Liver (tissue), 9 donors: Measurements from ENCODE around the gene AADAC. TPM values are rescaled to one million over a fixed set of nuclear protein-coding genes. Genes with fewer than 3 reads are reported as not detected.

Source experiments
- DNase-seq: peaks from one replicate; pipeline ENCODE4 v3.0.0-alpha.2; 2017; ENCODE audit warnings: low spot score
- H3K27ac ChIP-seq, 2 donors: one replicate each; pipeline ENCODE4 v1.7.0; 2013; ENCODE audit warnings: inconsistent platforms in 2 of 2, low read length in 2 of 2, control low read depth in 1 of 2, low read depth in 1 of 2, mild to moderate bottlenecking in 1 of 2
- H3K27me3 ChIP-seq, 4 donors: one replicate each; pipeline versions ENCODE4 v1.6.1 to v1.7.0; 2013; ENCODE audit warnings: low read length in 3 of 4, inconsistent platforms in 1 of 4, mild to moderate bottlenecking in 1 of 4, moderate library complexity in 1 of 4; ENCODE audit not compliant: control insufficient read depth in 4 of 4, insufficient read depth in 4 of 4
- H3K36me3 ChIP-seq, 4 donors: one replicate each; pipeline versions ENCODE4 v1.6.1 to v1.7.0; 2013; ENCODE audit warnings: low read length in 3 of 4, mild to moderate bottlenecking in 3 of 4, low read depth in 1 of 4, moderate library complexity in 1 of 4; ENCODE audit not compliant: control insufficient read depth in 4 of 4, insufficient read depth in 3 of 4
- H3K4me1 ChIP-seq, 4 donors: one replicate each; pipeline versions ENCODE4 v1.6.1 to v1.7.0; 2013; ENCODE audit warnings: low read length in 3 of 4, mild to moderate bottlenecking in 3 of 4, moderate library complexity in 1 of 4; ENCODE audit not compliant: control insufficient read depth in 4 of 4, insufficient read depth in 4 of 4
- H3K4me3 ChIP-seq, 3 donors: one replicate each; pipeline versions ENCODE4 v1.6.1 to v1.7.0; 2013; ENCODE audit warnings: low read length in 3 of 3, control low read depth in 1 of 3, low read depth in 1 of 3, mild to moderate bottlenecking in 1 of 3
- H3K9ac ChIP-seq, 2 donors: one replicate each; pipeline ENCODE4 v1.7.0; 2013; ENCODE audit warnings: low read length in 2 of 2, mild to moderate bottlenecking in 2 of 2, moderate library complexity in 2 of 2, control low read depth in 1 of 2, low read depth in 1 of 2
- H3K9me3 ChIP-seq, 4 donors: one replicate each; pipeline versions ENCODE4 v1.6.1 to v1.7.0; 2013; ENCODE audit warnings: low read length in 3 of 4; ENCODE audit not compliant: control insufficient read depth in 4 of 4
- ATF3 ChIP-seq: IDR thresholded peaks from 2 replicates; pipeline ENCODE4 v1.6.1; 2016; ENCODE audit warnings: antibody characterized with exemption
- EGR1 ChIP-seq, 2 donors: IDR thresholded peaks; 2 replicates each; pipeline ENCODE4 v1.6.1; 2016 to 2018; ENCODE audit warnings: antibody characterized with exemption in 2 of 2, low read depth in 2 of 2
- FOXA1 ChIP-seq: IDR thresholded peaks from 2 replicates; pipeline ENCODE4 v1.6.1; 2016; ENCODE audit warnings: antibody characterized with exemption
- FOXA2 ChIP-seq: IDR thresholded peaks from 2 replicates; pipeline ENCODE4 v1.6.1; 2016; ENCODE audit warnings: antibody characterized with exemption
- GABPA ChIP-seq, 2 donors: IDR thresholded peaks in 1 of 2; conservative IDR thresholded peaks in 1 of 2; 2 replicates each; pipeline ENCODE4 v1.6.1; 2016; ENCODE audit warnings: antibody characterized with exemption in 2 of 2, mild to moderate bottlenecking in 1 of 2, moderate library complexity in 1 of 2
- HNF4A ChIP-seq, 2 donors: conservative IDR thresholded peaks; 2 replicates each; pipeline ENCODE4 v1.6.1; 2016; ENCODE audit warnings: antibody characterized with exemption in 2 of 2, mild to moderate bottlenecking in 2 of 2
- JUND ChIP-seq, 2 donors: IDR thresholded peaks; 2 replicates each; pipeline ENCODE4 v1.6.1; 2016; ENCODE audit warnings: antibody characterized with exemption in 2 of 2
- NR2F2 ChIP-seq: IDR thresholded peaks from 2 replicates; pipeline ENCODE4 v1.6.1; 2016; ENCODE audit warnings: antibody characterized with exemption
- RAD21 ChIP-seq, 2 donors: IDR thresholded peaks; 2 replicates each; pipeline ENCODE4 v1.6.1; 2016; ENCODE audit warnings: antibody characterized with exemption in 2 of 2, mild to moderate bottlenecking in 2 of 2
- REST ChIP-seq: IDR thresholded peaks from 2 replicates; pipeline ENCODE4 v1.6.1; 2016; ENCODE audit warnings: antibody characterized with exemption, mild to moderate bottlenecking
- SP1 ChIP-seq: IDR thresholded peaks from 2 replicates; pipeline ENCODE4 v1.6.1; 2018; ENCODE audit warnings: antibody characterized with exemption, mild to moderate bottlenecking
- YY1 ChIP-seq: IDR thresholded peaks from 2 replicates; pipeline ENCODE4 v1.6.1; 2016; ENCODE audit warnings: antibody characterized with exemption, mild to moderate bottlenecking
- WGBS: extraction: QIAGEN DNeasy Blood & Tissue Kit; methylation state at CpG from one replicate; pipeline ENCODE4 v1.1.7; 2013; 5-methylcytosine and 5-hydroxymethylcytosine counted together
- polyA plus RNA-seq, 2 donors: library from polyadenylated mRNA; stranded (reverse) in 1 of 2; unstranded in 1 of 2; fragments of 200-250 nt in 1 of 2; fragments of >200 nt in 1 of 2; fragmentation: Nextera tagmentation in 1 of 2; extraction: Ambion mirVana in 1 of 2; gene quantifications; one replicate each; pipeline versions ENCODE4 v1.2.1 to v1.2.3, GENCODE V29; 2013 to 2015
- total RNA-seq, 2 donors: library from RNA; depleted of rRNA; stranded (reverse); fragments of >200 nt; gene quantifications; one replicate each; pipeline ENCODE4 v1.2.3, GENCODE V29; 2014
- TF ChIP-seq, protein P1 (sequence below): IDR thresholded peaks from 2 replicates; pipeline ENCODE4 v1.6.1; 2016; ENCODE audit warnings: antibody characterized with exemption
- TF ChIP-seq, protein P2 (sequence below): IDR thresholded peaks from 2 replicates; pipeline ENCODE4 v1.6.1; 2016; ENCODE audit warnings: antibody characterized with exemption
- donor health status: healthy.
- donor health status: healthy.
- donor health status: healthy.
- donor health status: healthy.
- donor health status: healthy.

AADAC gene
- total and polyA plus RNA-seq, 4 donors = 144 to 321 (median 281) TPM

- H3K4me1 ChIP-seq = peaks cover 2 to 24% (median 11%) of the 10 kb centered on the region in 4 donors
- no peak overlapping the region for H3K9ac ChIP-seq
- peak overlapping the region in 1 of 2 donors; percentile 8 for H3K27ac ChIP-seq
Measured at GRCh38 chr3:151817473-151817872, 3.6 kb downstream of the AADAC start.

DNA sequence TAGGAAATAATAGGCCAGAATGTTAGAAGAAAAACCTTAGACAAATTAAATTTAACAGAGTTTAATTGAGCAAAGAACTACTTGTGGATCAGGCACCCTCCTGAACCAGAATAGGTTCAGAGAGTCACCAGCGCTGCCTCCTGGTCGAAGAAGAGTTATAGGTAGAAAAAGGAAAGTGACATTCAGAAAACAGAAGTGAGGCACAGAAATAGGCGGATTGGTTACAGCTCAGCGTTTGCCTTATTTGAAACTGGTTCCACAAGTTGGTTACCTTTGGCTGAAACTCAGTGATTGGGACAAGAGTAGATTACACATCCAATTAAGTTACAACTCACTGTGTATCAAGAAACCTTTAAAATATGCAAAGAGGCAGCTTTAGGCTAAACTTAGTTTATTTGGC lies 4.4 kb downstream of the AADAC start:
- 90% methylated on average over 4 of the region's 4 CpGs for WGBS
- H3K27me3 ChIP-seq = no peaks in the 10 kb centered on the region
- no peak for DNase-seq
- no peak overlapping the region for H3K4me3 ChIP-seq
- H3K9ac ChIP-seq = no peak overlapping the region
- peaks cover 2 to 20% (median 8%) of the 10 kb centered on the region in 4 donors for H3K4me1 ChIP-seq
- TF ChIP-seq JUND (IDR thresholded peaks at IDR 0.05) (no peak), RAD21 (IDR thresholded peaks at IDR 0.05) (peak in 1 of 2 donors; percentile 18)
- H3K27ac ChIP-seq = no peak overlapping the region
- H3K9me3 ChIP-seq = no peaks in the 10 kb centered on the region
- H3K36me3 ChIP-seq = peaks cover 0 to 25% (median 10%) of the 10 kb centered on the region in 4 donors

More at GRCh38 chr3:151817473-151817872, 3.6 kb downstream of the AADAC start:
- no peak for DNase-seq
- Histone ChIP-seq H3K9me3 (no peaks in the 10 kb centered on the region), H3K36me3 (peaks cover 0 to 25% (median 9%) of the 10 kb centered on the region in 4 donors), H3K4me3 (peak overlapping the region in 1 of 3 donors; percentile 66), H3K27me3 (no peaks in the 10 kb centered on the region)
- TF ChIP-seq SP1 = no peak
- TF ChIP-seq HNF4A (conservative IDR thresholded peaks at IDR 0.05) = peak in 1 of 2 donors; percentile 48
- TF ChIP-seq, protein P1, sequence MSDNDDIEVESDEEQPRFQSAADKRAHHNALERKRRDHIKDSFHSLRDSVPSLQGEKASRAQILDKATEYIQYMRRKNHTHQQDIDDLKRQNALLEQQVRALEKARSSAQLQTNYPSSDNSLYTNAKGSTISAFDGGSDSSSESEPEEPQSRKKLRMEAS = peak; percentile 35
- 40% methylated on average over 5 of the region's 5 CpGs for WGBS

DNA sequence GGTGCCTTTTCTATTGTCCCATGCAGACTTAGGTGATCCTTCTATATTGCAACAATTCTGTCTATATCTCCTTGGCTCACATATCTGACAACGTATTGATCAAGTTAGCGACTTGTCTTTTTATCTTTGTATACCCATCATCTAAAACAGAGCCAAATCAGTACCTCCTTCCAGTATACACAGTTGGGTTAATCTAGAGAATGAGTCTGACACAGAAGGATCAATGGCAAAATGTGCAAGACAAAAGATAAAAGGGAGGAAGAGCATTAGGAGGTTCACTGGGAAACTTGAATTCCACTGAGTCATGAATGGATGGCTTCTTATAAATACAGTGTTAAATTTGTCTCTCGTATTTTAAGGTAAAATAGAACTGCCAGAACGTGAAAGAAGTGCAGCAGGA lies 6.0 kb downstream of the AADAC start:
- WGBS = 86% methylated on average over 4 of the region's 4 CpGs
- TF ChIP-seq, protein P2, sequence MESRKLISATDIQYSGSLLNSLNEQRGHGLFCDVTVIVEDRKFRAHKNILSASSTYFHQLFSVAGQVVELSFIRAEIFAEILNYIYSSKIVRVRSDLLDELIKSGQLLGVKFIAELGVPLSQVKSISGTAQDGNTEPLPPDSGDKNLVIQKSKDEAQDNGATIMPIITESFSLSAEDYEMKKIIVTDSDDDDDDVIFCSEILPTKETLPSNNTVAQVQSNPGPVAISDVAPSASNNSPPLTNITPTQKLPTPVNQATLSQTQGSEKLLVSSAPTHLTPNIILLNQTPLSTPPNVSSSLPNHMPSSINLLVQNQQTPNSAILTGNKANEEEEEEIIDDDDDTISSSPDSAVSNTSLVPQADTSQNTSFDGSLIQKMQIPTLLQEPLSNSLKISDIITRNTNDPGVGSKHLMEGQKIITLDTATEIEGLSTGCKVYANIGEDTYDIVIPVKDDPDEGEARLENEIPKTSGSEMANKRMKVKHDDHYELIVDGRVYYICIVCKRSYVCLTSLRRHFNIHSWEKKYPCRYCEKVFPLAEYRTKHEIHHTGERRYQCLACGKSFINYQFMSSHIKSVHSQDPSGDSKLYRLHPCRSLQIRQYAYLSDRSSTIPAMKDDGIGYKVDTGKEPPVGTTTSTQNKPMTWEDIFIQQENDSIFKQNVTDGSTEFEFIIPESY = no peak
- TF ChIP-seq FOXA1 = no peak
- no peak for TF ChIP-seq YY1
- no peak for TF ChIP-seq EGR1 (IDR thresholded peaks at IDR 0.05; ENCODE audit: low read depth in 2 of 2)
- no peak for TF ChIP-seq SP1
- TF ChIP-seq FOXA2 = no peak
- TF ChIP-seq REST = no peak
- no peak for TF ChIP-seq NR2F2
- no peak for TF ChIP-seq RAD21 (IDR thresholded peaks at IDR 0.05)
- TF ChIP-seq ATF3 = no peak
- TF ChIP-seq GABPA (IDR thresholded peaks at IDR 0.05 in 1 of 2, conservative IDR thresholded peaks at IDR 0.05 in 1 of 2) = no peak
- Histone ChIP-seq H3K27me3 (no peaks in the 10 kb centered on the region), H3K4me3 (no peak overlapping the region), H3K9me3 (no peaks in the 10 kb centered on the region), H3K27ac (no peak overlapping the region), H3K9ac (no peak overlapping the region), H3K4me1 (peaks cover 2 to 19% (median 7%) of the 10 kb centered on the region in 4 donors), H3K36me3 (peaks cover 0 to 37% (median 12%) of the 10 kb centered on the region in 4 donors)
- DNase-seq = no peak
